Esophagus muscularis mucosa (tissue), 4 donors: ENCODE results near the gene ATG14. TPM values are rescaled to one million over a fixed set of nuclear protein-coding genes. Genes with fewer than 3 reads are reported as not detected.

Source experiments
- DNase-seq: peaks from one replicate; pipeline ENCODE4 v3.0.0-alpha.2; 2017; ENCODE audit errors: extremely low spot score
- H3K27ac ChIP-seq, 4 donors: fragments of 200-600 bp; sonication (generic); replicated peaks in 1 of 4; 1 replicate in 3 of 4; 2 replicates in 1 of 4; pipeline ENCODE4 v1.5.1; 2016 to 2019; ENCODE audit warnings: mild to moderate bottlenecking in 1 of 4
- H3K27me3 ChIP-seq, 4 donors: fragments of 200-600 bp; sonication (generic); one replicate each; pipeline versions ENCODE4 v1.5.1 to v1.6.0; 2016 to 2019
- H3K36me3 ChIP-seq, 4 donors: fragments of 200-600 bp; sonication (generic); one replicate each; pipeline ENCODE4 v1.5.1; 2016 to 2019
- H3K4me1 ChIP-seq, 4 donors: fragments of 200-600 bp; sonication (generic); one replicate each; pipeline ENCODE4 v1.5.1; 2016 to 2019
- H3K4me3 ChIP-seq, 4 donors: fragments of 200-600 bp; sonication (generic); 1 replicate in 2 of 4; 2 replicates in 2 of 4; pipeline ENCODE4 v1.5.1; 2016 to 2019; ENCODE audit warnings: mild to moderate bottlenecking in 4 of 4, moderate library complexity in 1 of 4
- H3K9me3 ChIP-seq, 4 donors: fragments of 200-600 bp; sonication (generic); 1 replicate in 3 of 4; 2 replicates in 1 of 4; pipeline ENCODE4 v1.5.1; 2016 to 2019
- EP300 ChIP-seq: sonication (generic); formaldehyde crosslinking; IDR thresholded peaks from one replicate; pipeline ENCODE4 v1.6.1; 2017; ENCODE audit warnings: antibody characterized with exemption
- POLR2A ChIP-seq: fragments of 450-650 bp; IDR thresholded peaks from one replicate; pipeline ENCODE4 v1.6.1; 2017; ENCODE audit warnings: antibody characterized with exemption, moderate library complexity, mild to moderate bottlenecking, low read depth
- POLR2AphosphoS5 ChIP-seq, 2 donors: sonication (generic); formaldehyde crosslinking; IDR thresholded peaks; one replicate each; pipeline ENCODE4 v1.6.1; 2017; ENCODE audit warnings: antibody characterized with exemption in 2 of 2
- WGBS: methylation state at CpG from one replicate; pipeline ENCODE4 v1.1.5; 2018; 5-methylcytosine and 5-hydroxymethylcytosine counted together
- intact Hi-C: fragments of 100-400 bp; cut with DNase I; formaldehyde crosslinking; loops from one replicate; pipeline ENCODE4 v1.15.1; 2023
- total RNA-seq, 4 donors: library from RNA; depleted of rRNA; stranded (reverse); fragments of >200 nt; gene quantifications; one replicate each; pipeline versions ENCODE4 v1.1.0 to v1.2.1, GENCODE V29; 2016
- TF ChIP-seq, protein P1 (sequence below), 3 experiments: fragments of 200-600 bp in 2 of 3; fragments of 450-650 bp in 1 of 3; sonication (generic) in 2 of 3; IDR thresholded peaks; one replicate each; pipeline ENCODE4 v1.5.1; 2017 to 2019; ENCODE audit warnings: antibody characterized with exemption in 3 of 3, mild to moderate bottlenecking in 2 of 3, moderate library complexity in 1 of 3

ATG14 gene
- total RNA-seq, 4 donors from 2014 or later: 13.2 to 19.5 (median 15.4) TPM

DNA sequence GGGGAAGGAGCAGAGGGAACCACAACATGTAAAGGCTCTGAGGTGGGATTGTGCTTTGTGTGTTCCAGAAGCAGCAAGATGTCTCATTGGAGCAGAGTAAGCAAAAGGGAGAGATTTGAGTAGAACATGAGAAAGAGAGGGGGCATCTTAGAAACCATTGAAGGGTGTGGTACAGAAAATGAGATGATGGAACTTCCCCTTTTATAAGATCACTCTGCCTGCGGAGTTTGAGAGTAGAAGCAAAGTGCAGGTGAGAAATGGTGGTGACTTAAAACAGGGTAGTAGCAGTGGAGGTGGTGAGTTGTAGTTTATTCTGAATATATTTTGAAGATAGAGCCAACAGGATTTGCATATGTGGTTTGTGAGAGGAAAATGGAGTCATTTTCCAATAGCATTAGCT lies 84.5 kb downstream of the ATG14 start:
- DNase-seq: no peak
- Histone ChIP-seq H3K27me3 (no peaks in the 10 kb centered on the region), H3K9me3 (peaks cover 0 to 4% (median 0%) of the 10 kb centered on the region in 4 donors), H3K27ac (no peak overlapping the region), H3K36me3 (no peaks in the 10 kb centered on the region), H3K4me3 (no peak overlapping the region), H3K4me1 (peaks cover 19 to 33% (median 25%) of the 10 kb centered on the region in 4 donors)
- intact Hi-C loops: no loop called here
- no peak for TF ChIP-seq EP300
- no peak for TF ChIP-seq POLR2AphosphoS5 (IDR thresholded peaks at IDR 0.05)
- no peak for TF ChIP-seq POLR2A
- TF ChIP-seq, protein P1, sequence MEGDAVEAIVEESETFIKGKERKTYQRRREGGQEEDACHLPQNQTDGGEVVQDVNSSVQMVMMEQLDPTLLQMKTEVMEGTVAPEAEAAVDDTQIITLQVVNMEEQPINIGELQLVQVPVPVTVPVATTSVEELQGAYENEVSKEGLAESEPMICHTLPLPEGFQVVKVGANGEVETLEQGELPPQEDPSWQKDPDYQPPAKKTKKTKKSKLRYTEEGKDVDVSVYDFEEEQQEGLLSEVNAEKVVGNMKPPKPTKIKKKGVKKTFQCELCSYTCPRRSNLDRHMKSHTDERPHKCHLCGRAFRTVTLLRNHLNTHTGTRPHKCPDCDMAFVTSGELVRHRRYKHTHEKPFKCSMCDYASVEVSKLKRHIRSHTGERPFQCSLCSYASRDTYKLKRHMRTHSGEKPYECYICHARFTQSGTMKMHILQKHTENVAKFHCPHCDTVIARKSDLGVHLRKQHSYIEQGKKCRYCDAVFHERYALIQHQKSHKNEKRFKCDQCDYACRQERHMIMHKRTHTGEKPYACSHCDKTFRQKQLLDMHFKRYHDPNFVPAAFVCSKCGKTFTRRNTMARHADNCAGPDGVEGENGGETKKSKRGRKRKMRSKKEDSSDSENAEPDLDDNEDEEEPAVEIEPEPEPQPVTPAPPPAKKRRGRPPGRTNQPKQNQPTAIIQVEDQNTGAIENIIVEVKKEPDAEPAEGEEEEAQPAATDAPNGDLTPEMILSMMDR (IDR thresholded peaks at IDR 0.05): no peak
- WGBS: 85% methylated on average over 1 of the region's 1 CpG

DNA sequence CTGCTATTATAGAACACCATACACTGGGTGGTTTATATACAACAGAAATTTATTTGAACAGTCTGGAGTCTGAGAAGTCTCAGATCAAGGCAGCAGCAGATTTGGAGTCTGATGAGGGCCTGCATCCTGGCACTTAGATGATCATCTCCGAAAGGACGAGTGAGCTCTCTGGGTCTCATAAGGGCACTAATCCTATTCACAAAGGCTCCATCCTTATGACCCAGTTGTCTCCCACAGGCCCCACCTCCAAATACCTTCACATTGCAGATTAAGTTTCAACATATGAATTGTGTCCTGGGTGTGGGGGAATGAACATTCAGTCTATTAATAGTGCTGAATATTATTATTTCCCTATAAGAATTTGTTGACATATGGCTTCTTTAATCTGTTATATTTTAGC lies 86.8 kb downstream of the ATG14 start:
- intact Hi-C loops: no loop called here
- Histone ChIP-seq H3K9me3 (peaks cover 0 to 4% (median 0%) of the 10 kb centered on the region in 4 donors), H3K4me3 (no peak overlapping the region), H3K27me3 (no peaks in the 10 kb centered on the region), H3K4me1 (peaks cover 7 to 26% (median 15%) of the 10 kb centered on the region in 4 donors), H3K36me3 (peaks cover 0 to 5% (median 3%) of the 10 kb centered on the region in 4 donors), H3K27ac (no peak overlapping the region)
- TF ChIP-seq, protein P1 (IDR thresholded peaks at IDR 0.05): no peak
- TF ChIP-seq POLR2A: no peak
- no peak for TF ChIP-seq EP300
- no peak for TF ChIP-seq POLR2AphosphoS5 (IDR thresholded peaks at IDR 0.05)
- 100% methylated on average over 2 of the region's 2 CpGs for WGBS
- no peak for DNase-seq

DNA sequence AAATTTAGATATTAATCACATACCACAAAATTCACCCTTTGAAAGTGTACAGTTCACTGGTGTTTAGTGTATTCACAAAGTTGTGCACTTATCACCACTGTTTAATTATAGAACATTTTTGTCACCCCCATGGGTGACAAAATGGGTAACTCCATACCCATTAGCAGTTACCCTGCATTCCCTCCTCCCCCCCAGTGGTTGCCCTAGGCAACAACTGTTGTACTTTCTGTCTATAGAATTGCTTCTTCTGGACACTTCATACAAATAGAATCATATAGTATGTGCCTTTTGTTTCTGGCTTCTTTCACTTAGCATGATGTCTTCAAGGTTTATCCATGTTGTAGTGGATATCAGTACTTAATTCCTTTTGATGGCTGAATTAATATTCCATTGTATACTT lies 87.7 kb downstream of the ATG14 start:
- intact Hi-C loops: no loop called here

GRCh38 chr14:55318694-55319093 lies 92.9 kb downstream of the ATG14 start:
- TF ChIP-seq POLR2AphosphoS5 (IDR thresholded peaks at IDR 0.05) (no peak), EP300 (no peak), POLR2A (no peak)
- TF ChIP-seq, protein P1 (IDR thresholded peaks at IDR 0.05): no peak
- DNase-seq: no peak
- intact Hi-C loops: no loop called here
- Histone ChIP-seq H3K27me3 (no peaks in the 10 kb centered on the region), H3K4me3 (no peak overlapping the region), H3K9me3 (no peaks in the 10 kb centered on the region), H3K36me3 (peaks cover 0 to 27% (median 14%) of the 10 kb centered on the region in 4 donors), H3K27ac (no peak overlapping the region), H3K4me1 (peaks cover 0 to 11% (median 0%) of the 10 kb centered on the region in 4 donors)
- WGBS: 92% methylated on average over 1 of the region's 1 CpG

More for the DNA sequence above, 87.7 kb downstream of the ATG14 start:
- Histone ChIP-seq H3K9me3 (peaks cover 0 to 4% (median 0%) of the 10 kb centered on the region in 4 donors), H3K36me3 (peaks cover 0 to 6% (median 3%) of the 10 kb centered on the region in 4 donors), H3K27me3 (no peaks in the 10 kb centered on the region), H3K4me3 (no peak overlapping the region), H3K27ac (no peak overlapping the region), H3K4me1 (peaks cover 4 to 18% (median 10%) of the 10 kb centered on the region in 4 donors)
- no peak for DNase-seq
- TF ChIP-seq, protein P1 (IDR thresholded peaks at IDR 0.05): no peak
- no peak for TF ChIP-seq POLR2AphosphoS5 (IDR thresholded peaks at IDR 0.05)
- TF ChIP-seq EP300: no peak
